HepG2 (cell line): ENCODE measurements around the gene GMFB. TPM values are rescaled to one million over a fixed set of nuclear protein-coding genes. Genes with fewer than 3 reads are reported as not detected.

Experiments used
- AKAP8 ChIP-seq: sonication (generic); formaldehyde crosslinking; IDR thresholded peaks from 2 replicates; pipeline ENCODE4 v1.5.1; 2020; ENCODE audit warnings: mild to moderate bottlenecking, missing genetic modification reagents
- ARHGAP35 ChIP-seq: sonication (generic); formaldehyde crosslinking; IDR thresholded peaks from 2 replicates; pipeline ENCODE4 v1.9.0; 2022; ENCODE audit warnings: mild to moderate bottlenecking, inconsistent platforms, moderate library complexity, missing genetic modification reagents, borderline replicate concordance
- ATF5 ChIP-seq: sonication (generic); formaldehyde crosslinking; IDR thresholded peaks from 2 replicates; pipeline ENCODE4 v1.4.0; 2020; ENCODE audit warnings: mild to moderate bottlenecking, low read depth, missing genetic modification reagents
- CBFB ChIP-seq: sonication (generic); formaldehyde crosslinking; IDR thresholded peaks from 2 replicates; pipeline ENCODE4 v1.4.0; 2020; ENCODE audit warnings: missing genetic modification reagents
- DR1 ChIP-seq: sonication (generic); formaldehyde crosslinking; IDR thresholded peaks from 2 replicates; pipeline ENCODE4 v1.8.0; 2021; ENCODE audit warnings: mild to moderate bottlenecking, missing genetic modification reagents, inconsistent platforms
- GATA4 ChIP-seq: sonication (generic); IDR thresholded peaks from 2 replicates; pipeline ENCODE4 v1.6.1; 2016; ENCODE audit warnings: antibody characterized with exemption, low read depth, borderline replicate concordance
- KDM4B ChIP-seq: sonication (generic); formaldehyde crosslinking; IDR thresholded peaks from 2 replicates; pipeline ENCODE4 v1.4.0; 2020; ENCODE audit warnings: missing genetic modification reagents
- MYNN ChIP-seq: sonication (generic); formaldehyde crosslinking; IDR thresholded peaks from 2 replicates; pipeline ENCODE4 v1.4.0; 2020; ENCODE audit warnings: mild to moderate bottlenecking, low read depth, missing genetic modification reagents
- PAX8 ChIP-seq: sonication (generic); formaldehyde crosslinking; IDR thresholded peaks from 2 replicates; pipeline ENCODE4 v1.8.0; 2022; ENCODE audit warnings: mild to moderate bottlenecking, missing genetic modification reagents, borderline replicate concordance
- TBP ChIP-seq: sonication (generic); formaldehyde crosslinking; IDR thresholded peaks from 2 replicates; pipeline ENCODE4 v1.5.0; 2020; ENCODE audit warnings: missing genetic modification reagents
- TOPORS ChIP-seq: sonication (generic); formaldehyde crosslinking; IDR thresholded peaks from 2 replicates; pipeline ENCODE4 v1.8.0; 2023; ENCODE audit warnings: mild to moderate bottlenecking, missing genetic modification reagents
- ZBTB21 ChIP-seq: sonication (generic); formaldehyde crosslinking; IDR thresholded peaks from 2 replicates; pipeline ENCODE4 v1.4.0; 2020; ENCODE audit warnings: missing genetic modification reagents
- ZNF225 ChIP-seq: sonication (generic); formaldehyde crosslinking; IDR thresholded peaks from 2 replicates; pipeline ENCODE4 v1.4.0; 2020; ENCODE audit warnings: mild to moderate bottlenecking, missing genetic modification reagents
- ZNF230 ChIP-seq: sonication (generic); formaldehyde crosslinking; IDR thresholded peaks from 2 replicates; pipeline ENCODE4 v1.4.0; 2020; ENCODE audit warnings: mild to moderate bottlenecking, missing genetic modification reagents
- ZNF431 ChIP-seq: sonication (generic); formaldehyde crosslinking; IDR thresholded peaks from 2 replicates; pipeline ENCODE4 v1.9.0; 2022; ENCODE audit warnings: missing genetic modification reagents, low read depth, mild to moderate bottlenecking, borderline replicate concordance
- ZNF572 ChIP-seq: sonication (generic); formaldehyde crosslinking; IDR thresholded peaks from 2 replicates; pipeline ENCODE4 v1.5.1; 2020; ENCODE audit warnings: mild to moderate bottlenecking, missing genetic modification reagents
- ZNF703 ChIP-seq: sonication (generic); formaldehyde crosslinking; IDR thresholded peaks from 2 replicates; pipeline ENCODE4 v1.5.1; 2020; ENCODE audit warnings: missing genetic modification reagents, mild to moderate bottlenecking, moderate library complexity, borderline replicate concordance
- ZNF710 ChIP-seq: sonication (generic); formaldehyde crosslinking; IDR thresholded peaks from 2 replicates; pipeline ENCODE4 v1.5.0; 2020; ENCODE audit warnings: mild to moderate bottlenecking, missing genetic modification reagents, borderline replicate concordance
- ZSCAN20 ChIP-seq: sonication (generic); formaldehyde crosslinking; IDR thresholded peaks from 2 replicates; pipeline ENCODE4 v1.4.0; 2020; ENCODE audit warnings: missing genetic modification reagents, mild to moderate bottlenecking, borderline replicate concordance
- polyA plus RNA-seq, 8 experiments: library from polyadenylated mRNA; depleted of rRNA in 3 of 8; stranded (reverse) in 7 of 8; unstranded in 1 of 8; fragments of >200 nt; fragmentation: Illumina TruSeq in 4 of 8; extraction: Trizol in 4 of 8; gene quantifications; 2 replicates each; pipeline versions ENCODE4 v1.2.1 to v1.2.3, GENCODE V29; 2011 to 2016; ENCODE audit warnings: low read depth in 4 of 8, missing spikeins in 1 of 8, mixed read lengths in 1 of 8; ENCODE audit not compliant: insufficient read depth in 1 of 8
- total RNA-seq, 5 experiments: library from RNA; depleted of rRNA; stranded (reverse); fragments of >200 nt; fragmentation: Illumina TruSeq; extraction: Trizol; gene quantifications; 2 replicates each; pipeline ENCODE4 v1.2.3, GENCODE V29; 2016; ENCODE audit warnings: low read depth in 1 of 5
- TF ChIP-seq, protein P1 (sequence below), 2 experiments: fragments of 450-650 bp in 1 of 2; sonication (generic) in 1 of 2; formaldehyde crosslinking; IDR thresholded peaks; 2 replicates each; pipeline versions ENCODE4 v1.5.0 to v1.8.0; 2020 to 2022; ENCODE audit warnings: mild to moderate bottlenecking in 1 of 2, missing genetic modification reagents in 1 of 2
- TF ChIP-seq, protein P2 (sequence below): sonication (generic); formaldehyde crosslinking; IDR thresholded peaks from 2 replicates; pipeline ENCODE4 v1.4.0; 2020; ENCODE audit warnings: missing genetic modification reagents

GMFB gene
- total and polyA plus RNA-seq, 2 of the 13 experiments (the other 11 are each of a cell fraction or from before 2014, with no cell fraction given): 17.3 to 68.2 TPM

DNA sequence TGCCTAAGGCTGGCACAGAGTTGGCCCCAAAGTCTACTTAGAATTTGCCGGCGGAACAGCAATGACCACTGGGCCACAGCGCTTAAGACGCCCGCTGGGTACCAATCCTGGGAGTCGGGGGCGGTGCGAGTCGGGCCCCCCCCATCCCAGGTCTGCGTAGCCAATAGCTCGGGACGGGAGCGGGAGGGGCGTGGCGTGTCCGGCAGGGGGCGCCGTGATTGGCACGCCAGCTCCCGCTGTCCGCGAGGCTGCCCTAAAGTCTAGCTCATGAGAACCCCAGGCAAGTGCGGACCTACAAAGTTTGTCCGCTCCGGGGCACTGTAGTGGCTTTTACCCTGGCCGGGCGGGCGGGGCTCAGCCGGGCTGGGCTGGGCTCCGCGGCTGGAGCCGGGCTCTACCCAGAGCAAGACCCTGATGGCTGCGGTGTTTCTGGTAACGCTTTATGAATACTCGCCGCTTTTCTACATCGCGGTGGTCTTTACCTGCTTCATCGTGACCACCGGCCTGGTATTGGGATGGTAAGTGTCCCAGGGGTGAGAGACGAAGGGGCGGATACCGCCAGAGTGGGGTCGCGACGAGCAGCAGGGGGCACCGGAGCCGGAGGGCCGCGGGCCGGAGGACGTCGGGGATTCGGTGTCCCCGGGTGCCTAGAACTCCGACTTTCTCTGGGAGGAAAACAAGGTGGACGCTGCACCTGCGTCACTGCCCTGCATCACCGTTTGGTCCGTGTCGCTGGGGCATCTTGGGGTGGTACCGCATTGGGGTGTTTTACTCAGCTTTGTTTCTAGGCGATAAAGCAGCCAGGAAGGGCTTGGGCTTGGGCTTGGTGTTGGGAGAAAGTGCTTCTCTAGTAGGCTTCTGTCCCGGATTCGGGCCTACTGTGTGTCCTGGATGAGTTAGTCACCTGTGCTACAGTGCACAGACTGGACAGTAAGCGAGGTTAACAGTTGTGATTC is 21.0 kb upstream of the GMFB start, which contains the start of gene CGRRF1 (continued):
- 0 out of 2 replicates have a peak, but pooled peaks have one; percentile 25 for TF ChIP-seq ZNF572
- TF ChIP-seq ATF5: no peak
- TF ChIP-seq CBFB (CRISPR knock-in tag): peak; percentile 35; the same call in 1 of the 2 replicates
- 0 out of 2 replicates have a peak, but pooled peaks have one; percentile 55 for TF ChIP-seq TOPORS (CRISPR knock-in tag)
- no peak for TF ChIP-seq MYNN (CRISPR knock-in tag)
- no peak for TF ChIP-seq KDM4B
- TF ChIP-seq AKAP8 (CRISPR knock-in tag): no peak
- TF ChIP-seq ZNF710 (CRISPR knock-in tag): peak; percentile 36; the same call in 1 of the 2 replicates
- TF ChIP-seq, protein P1, sequence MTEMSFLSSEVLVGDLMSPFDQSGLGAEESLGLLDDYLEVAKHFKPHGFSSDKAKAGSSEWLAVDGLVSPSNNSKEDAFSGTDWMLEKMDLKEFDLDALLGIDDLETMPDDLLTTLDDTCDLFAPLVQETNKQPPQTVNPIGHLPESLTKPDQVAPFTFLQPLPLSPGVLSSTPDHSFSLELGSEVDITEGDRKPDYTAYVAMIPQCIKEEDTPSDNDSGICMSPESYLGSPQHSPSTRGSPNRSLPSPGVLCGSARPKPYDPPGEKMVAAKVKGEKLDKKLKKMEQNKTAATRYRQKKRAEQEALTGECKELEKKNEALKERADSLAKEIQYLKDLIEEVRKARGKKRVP (CRISPR knock-in tag; IDR thresholded peaks at IDR 0.05): 0 out of 4 replicates have a peak, but pooled peaks of 1 of the 2 experiments have one; percentile 21
- TF ChIP-seq ZBTB21 (CRISPR knock-in tag): no peak
- TF ChIP-seq ZNF225: no peak
- TF ChIP-seq ARHGAP35: no peak
- TF ChIP-seq ZNF431 (CRISPR knock-in tag): no peak; the same call in 1 of the 2 replicates
- TF ChIP-seq ZNF230 (CRISPR knock-in tag): no peak; the same call in 1 of the 2 replicates
- no peak for TF ChIP-seq TBP (CRISPR knock-in tag)
- TF ChIP-seq ZNF703 (CRISPR knock-in tag): no peak
- TF ChIP-seq ZSCAN20 (CRISPR knock-in tag): no peak
- TF ChIP-seq GATA4: no peak
- no peak for TF ChIP-seq PAX8 (CRISPR knock-in tag)
- TF ChIP-seq, protein P2, sequence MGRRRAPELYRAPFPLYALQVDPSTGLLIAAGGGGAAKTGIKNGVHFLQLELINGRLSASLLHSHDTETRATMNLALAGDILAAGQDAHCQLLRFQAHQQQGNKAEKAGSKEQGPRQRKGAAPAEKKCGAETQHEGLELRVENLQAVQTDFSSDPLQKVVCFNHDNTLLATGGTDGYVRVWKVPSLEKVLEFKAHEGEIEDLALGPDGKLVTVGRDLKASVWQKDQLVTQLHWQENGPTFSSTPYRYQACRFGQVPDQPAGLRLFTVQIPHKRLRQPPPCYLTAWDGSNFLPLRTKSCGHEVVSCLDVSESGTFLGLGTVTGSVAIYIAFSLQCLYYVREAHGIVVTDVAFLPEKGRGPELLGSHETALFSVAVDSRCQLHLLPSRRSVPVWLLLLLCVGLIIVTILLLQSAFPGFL (CRISPR knock-in tag): no peak
- no peak for TF ChIP-seq DR1 (CRISPR knock-in tag)
